Thymus (tissue), 11 donors: Measurements from ENCODE around the gene RERG. TPM values are rescaled to one million over a fixed set of nuclear protein-coding genes. Genes with fewer than 3 reads are reported as not detected.

Source experiments
- DNase-seq, 9 donors: peaks; one replicate each; pipeline ENCODE4 v3.0.0-alpha.2; 2013; ENCODE audit warnings: low spot score in 9 of 9, low read depth in 6 of 9, missing footprints in 1 of 9
- H3K27ac ChIP-seq, 2 donors: one replicate each; pipeline ENCODE4 v1.5.1; 2013; ENCODE audit warnings: control low read depth in 1 of 2, low read depth in 1 of 2, low read length in 1 of 2, mild to moderate bottlenecking in 1 of 2, moderate library complexity in 1 of 2
- H3K27me3 ChIP-seq, 2 donors: one replicate each; pipeline ENCODE4 v1.5.1; 2013; ENCODE audit warnings: low read length in 1 of 2; ENCODE audit not compliant: control insufficient read depth in 2 of 2, insufficient read depth in 1 of 2
- H3K36me3 ChIP-seq, 2 donors: one replicate each; pipeline ENCODE4 v1.5.1; 2013; ENCODE audit warnings: low read length in 1 of 2, mild to moderate bottlenecking in 1 of 2, moderate library complexity in 1 of 2; ENCODE audit not compliant: control insufficient read depth in 2 of 2, insufficient read depth in 2 of 2
- H3K4me1 ChIP-seq, 2 donors: one replicate each; pipeline ENCODE4 v1.5.1; 2013; ENCODE audit warnings: low read length in 2 of 2; ENCODE audit not compliant: control insufficient read depth in 2 of 2, insufficient read depth in 2 of 2
- H3K4me3 ChIP-seq, 2 donors: one replicate each; pipeline ENCODE4 v1.5.1; 2013; ENCODE audit warnings: low read length in 2 of 2, control low read depth in 1 of 2, mild to moderate bottlenecking in 1 of 2
- H3K9me3 ChIP-seq, 2 donors: one replicate each; pipeline ENCODE4 v1.5.1; 2013; ENCODE audit warnings: low read length in 1 of 2, mild to moderate bottlenecking in 1 of 2; ENCODE audit not compliant: control insufficient read depth in 2 of 2, insufficient read depth in 1 of 2
- WGBS: extraction: QIAGEN DNeasy Blood & Tissue Kit; methylation state at CpG from one replicate; pipeline ENCODE4 v1.1.7; 2013; 5-methylcytosine and 5-hydroxymethylcytosine counted together
- polyA plus RNA-seq: library from polyadenylated mRNA; stranded (reverse); fragments of 200-250 nt; gene quantifications from one replicate; pipeline ENCODE4 v1.2.3, GENCODE V29; 2013
- total RNA-seq: library from RNA; stranded (reverse); fragments of 120-200 nt; gene quantifications from one replicate; pipeline ENCODE4 v1.2.4, GENCODE V29; 2013
- donor health status: healthy.

RERG gene
- total and polyA plus RNA-seq, 2 donors = 1.4 to 3.1 TPM

DNA sequence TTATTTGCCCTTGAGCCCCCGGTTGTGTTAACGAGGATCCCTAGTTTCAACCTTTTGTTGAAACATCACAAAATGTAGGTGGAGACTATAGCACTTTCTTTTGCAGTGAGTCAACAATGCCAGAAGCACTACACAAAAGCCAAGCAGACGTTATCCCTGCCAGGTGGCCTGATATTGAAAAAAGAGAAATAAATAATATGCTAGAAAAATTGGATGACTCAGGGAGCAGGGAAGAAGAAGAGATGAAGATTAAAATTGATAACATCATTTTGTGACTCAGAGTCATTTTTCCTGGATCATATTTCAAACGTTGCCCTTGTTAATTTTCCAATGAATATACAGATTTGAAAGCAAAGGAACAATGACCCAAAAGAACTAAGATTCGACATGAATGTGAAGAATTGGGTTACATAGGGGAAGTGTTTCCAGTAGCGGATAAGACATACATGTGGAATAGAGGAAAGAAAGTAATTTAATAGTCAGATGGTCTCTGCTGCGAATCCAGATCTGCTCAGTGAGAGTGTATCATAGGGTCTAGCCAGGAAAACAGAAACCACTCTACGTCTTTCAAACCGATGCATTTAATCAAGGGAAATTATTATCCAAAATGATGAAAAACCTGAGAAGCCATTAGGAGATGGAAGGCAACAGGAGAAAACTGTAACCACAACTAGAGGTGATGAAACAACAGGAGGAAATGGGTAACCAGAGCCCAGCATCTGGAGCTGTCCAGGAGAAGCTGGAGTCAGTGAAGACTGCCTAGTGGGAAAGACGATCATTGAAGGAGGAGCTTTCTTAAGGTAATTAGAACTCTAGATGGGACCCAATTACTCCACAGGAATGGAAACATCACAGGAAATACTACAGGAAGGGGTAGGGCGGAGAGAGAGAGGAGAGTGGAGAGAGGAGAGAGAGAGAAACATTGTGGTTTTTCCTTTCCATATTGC lies 57.9 kb downstream of the RERG start:
- Histone ChIP-seq H3K4me1 (no peaks in the 10 kb centered on the region), H3K27me3 (no peaks in the 10 kb centered on the region), H3K4me3 (no peak overlapping the region), H3K27ac (no peak overlapping the region), H3K9me3 (no peaks in the 10 kb centered on the region), H3K36me3 (no peaks in the 10 kb centered on the region)
- DNase-seq = no peak
- WGBS = 85% methylated on average over 11 of the region's 11 CpGs

DNA sequence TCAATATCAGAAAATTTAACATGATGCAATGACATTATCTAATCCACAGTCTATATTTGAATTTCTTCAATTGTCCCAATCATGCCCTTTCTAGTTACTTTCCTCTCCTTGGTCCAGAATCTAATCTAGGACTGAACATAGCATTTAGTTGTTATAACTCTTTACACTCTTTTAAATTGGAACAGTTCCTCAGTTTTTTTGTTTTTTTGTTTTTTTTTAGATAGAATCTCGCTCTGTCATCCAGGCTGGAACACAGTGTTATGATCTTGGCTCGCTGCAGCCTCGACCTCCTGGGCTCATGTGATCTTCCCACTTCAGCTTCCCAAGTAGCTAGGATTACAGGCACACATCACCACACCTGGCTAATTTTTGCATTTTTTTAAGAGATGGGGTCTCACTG lies 63.1 kb downstream of the RERG start:
- Histone ChIP-seq H3K27ac (no peak overlapping the region), H3K9me3 (no peaks in the 10 kb centered on the region), H3K4me3 (no peak overlapping the region), H3K27me3 (no peaks in the 10 kb centered on the region), H3K4me1 (no peaks in the 10 kb centered on the region), H3K36me3 (no peaks in the 10 kb centered on the region)
- 91% methylated on average over 3 of the region's 3 CpGs for WGBS
- DNase-seq = no peak

DNA sequence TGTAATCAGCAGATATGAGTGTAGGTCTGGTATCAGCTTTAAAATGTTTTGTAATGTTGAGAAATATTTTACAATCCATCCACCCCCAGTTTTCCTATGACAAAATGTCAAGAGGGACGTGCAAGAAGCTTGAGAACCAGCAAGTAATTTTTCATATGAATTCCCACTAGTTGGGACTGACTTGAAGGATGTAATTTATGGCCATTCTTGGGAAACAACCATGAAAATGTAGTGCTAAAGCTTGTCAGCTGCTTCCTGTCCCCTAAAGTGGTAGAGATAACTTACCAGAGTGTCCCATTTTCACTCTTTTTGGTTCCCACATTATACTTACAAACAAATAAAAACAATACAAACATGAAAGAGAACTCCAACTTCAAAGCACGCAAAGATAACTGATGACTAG lies 63.9 kb downstream of the RERG start:
- H3K27ac ChIP-seq = no peak overlapping the region
- H3K4me3 ChIP-seq = no peak overlapping the region
- no peaks in the 10 kb centered on the region for H3K36me3 ChIP-seq
- no peaks in the 10 kb centered on the region for H3K9me3 ChIP-seq
- no peak for DNase-seq
- H3K4me1 ChIP-seq = no peaks in the 10 kb centered on the region
- no peaks in the 10 kb centered on the region for H3K27me3 ChIP-seq
- 66% methylated on average over 2 of the region's 2 CpGs for WGBS

DNA sequence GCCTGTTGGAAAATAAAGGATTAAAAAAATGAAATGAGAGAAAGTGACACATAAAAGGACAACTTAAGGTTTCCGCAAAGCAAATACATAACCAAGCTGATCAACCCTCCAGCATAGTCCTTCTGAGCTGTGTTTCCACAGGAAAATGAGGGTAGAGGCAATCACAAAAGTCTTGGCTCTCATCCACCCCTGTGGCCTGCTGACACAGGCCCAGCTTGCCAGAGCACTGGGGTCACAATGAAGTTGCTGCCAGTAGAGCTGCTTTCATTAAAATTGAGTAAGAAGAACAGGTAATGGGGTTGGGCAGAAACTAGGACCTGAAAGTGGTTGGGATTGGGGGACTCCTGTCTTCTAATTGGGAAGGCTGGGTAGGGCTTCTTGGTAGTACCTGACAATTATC lies 65.9 kb downstream of the RERG start:
- Histone ChIP-seq H3K4me3 (no peak overlapping the region), H3K27me3 (no peaks in the 10 kb centered on the region), H3K27ac (no peak overlapping the region), H3K4me1 (no peaks in the 10 kb centered on the region), H3K36me3 (no peaks in the 10 kb centered on the region), H3K9me3 (no peaks in the 10 kb centered on the region)
- DNase-seq = no peak
- 59% methylated on average over 1 of the region's 1 CpG for WGBS

DNA sequence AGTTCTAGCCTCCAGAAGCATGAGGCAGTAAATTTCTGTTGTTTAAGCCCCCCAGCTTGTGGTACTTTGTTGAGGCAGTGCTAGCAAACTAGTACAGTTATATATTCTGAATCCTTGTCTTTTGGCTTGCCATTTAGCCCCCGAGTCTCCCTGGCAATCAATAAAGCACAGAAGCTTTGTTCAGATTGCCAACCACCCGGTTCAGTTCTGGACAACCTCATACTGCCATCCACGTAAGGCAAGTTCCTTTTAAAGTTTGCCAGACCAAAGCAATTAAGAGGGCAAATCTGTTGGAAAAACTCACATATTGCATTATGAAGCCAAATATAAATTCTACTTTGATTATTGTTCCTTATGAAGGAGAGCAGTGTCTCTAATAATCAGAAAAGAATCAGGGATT lies 67.1 kb downstream of the RERG start:
- Histone ChIP-seq H3K4me1 (no peaks in the 10 kb centered on the region), H3K27me3 (no peaks in the 10 kb centered on the region), H3K4me3 (no peak overlapping the region), H3K9me3 (no peaks in the 10 kb centered on the region), H3K27ac (no peak overlapping the region), H3K36me3 (no peaks in the 10 kb centered on the region)
- no peak for DNase-seq
- WGBS = 95% methylated on average over 3 of the region's 3 CpGs

DNA sequence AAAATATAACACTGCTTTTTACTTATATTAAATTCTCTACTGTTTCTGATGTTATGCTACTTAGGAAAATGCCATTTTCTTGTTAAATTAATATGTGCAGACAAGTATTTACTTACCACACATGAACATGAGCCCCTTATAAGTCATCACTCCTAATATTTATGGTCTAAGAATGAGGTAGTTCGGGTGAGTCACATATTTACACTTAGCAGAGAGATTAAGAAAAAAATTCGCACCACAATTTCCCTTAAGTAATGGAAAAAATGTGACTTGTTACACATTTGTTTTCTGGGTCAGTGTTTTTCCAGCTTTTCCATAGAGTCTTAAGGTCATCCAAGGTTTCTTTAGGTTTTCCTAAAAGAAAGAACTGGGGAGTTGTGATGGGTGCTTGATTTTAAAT lies 68.3 kb downstream of the RERG start:
- Histone ChIP-seq H3K4me3 (no peak overlapping the region), H3K27ac (no peak overlapping the region), H3K9me3 (no peaks in the 10 kb centered on the region), H3K36me3 (no peaks in the 10 kb centered on the region), H3K27me3 (no peaks in the 10 kb centered on the region), H3K4me1 (no peaks in the 10 kb centered on the region)
- DNase-seq = no peak
- 82% methylated on average over 2 of the region's 2 CpGs for WGBS

DNA sequence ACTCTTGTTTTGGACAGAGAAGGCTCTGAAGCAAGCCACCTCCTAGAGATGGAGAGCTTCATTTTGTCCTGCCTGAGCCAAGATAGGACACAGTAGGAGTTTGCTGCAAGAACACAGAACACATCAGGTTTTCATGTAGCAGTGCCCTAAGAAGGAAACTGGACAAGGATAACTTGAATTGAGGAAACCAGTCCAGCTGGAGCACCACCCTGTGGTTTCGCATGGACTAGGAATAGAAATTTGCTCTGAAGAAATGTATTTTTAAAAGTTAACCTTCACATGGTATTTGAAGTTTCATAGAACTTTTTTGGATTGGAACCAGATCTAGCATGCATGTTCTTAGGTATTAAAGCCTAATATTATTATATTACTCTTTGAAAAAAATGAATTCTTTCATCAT lies 68.8 kb downstream of the RERG start:
- DNase-seq = no peak
- 97% methylated on average over 1 of the region's 1 CpG for WGBS
- H3K27ac ChIP-seq = no peak overlapping the region

DNA sequence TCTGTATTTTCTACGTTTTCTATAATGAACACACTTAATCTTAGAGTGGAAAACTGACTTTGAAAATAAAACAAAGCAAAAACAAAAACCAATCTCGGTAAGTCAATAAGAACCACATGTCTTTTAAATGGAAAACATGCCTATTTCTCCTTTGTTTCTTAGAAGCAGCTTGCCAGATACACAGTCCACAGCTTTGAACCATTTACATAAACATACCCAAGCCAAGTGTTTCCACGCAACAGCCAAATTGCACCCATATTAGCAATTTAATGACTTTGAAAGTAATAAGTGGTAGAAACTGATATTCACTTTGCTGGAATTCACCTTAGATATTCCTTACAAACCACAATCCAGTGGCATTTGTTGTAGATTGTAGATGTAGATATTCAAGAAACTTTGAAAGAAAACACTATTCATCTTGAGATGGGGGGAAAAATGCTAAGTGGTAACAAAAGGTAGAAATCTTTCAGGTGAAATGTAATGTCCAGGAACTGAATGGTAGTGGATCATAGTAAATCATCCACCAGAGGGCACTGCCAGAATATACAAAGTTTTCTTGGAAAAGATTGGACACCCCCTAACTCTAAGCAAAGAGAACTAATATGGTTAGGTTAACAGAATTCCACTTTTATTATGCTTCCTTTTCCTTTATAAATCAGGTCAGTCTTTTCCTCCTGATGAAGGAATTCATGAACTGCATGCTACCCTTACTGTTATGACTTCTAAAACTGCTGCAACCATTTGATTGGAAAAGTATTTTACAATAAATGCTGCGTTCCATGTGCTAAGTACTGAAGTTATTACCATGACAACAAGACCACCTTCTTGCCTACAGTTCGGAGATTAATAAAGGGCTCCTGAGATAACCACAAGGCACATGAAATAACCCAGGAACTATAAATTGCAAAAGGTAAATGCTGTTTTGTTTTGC lies 69.8 kb downstream of the RERG start:
- Histone ChIP-seq H3K4me1 (no peaks in the 10 kb centered on the region), H3K27ac (no peak overlapping the region), H3K27me3 (no peaks in the 10 kb centered on the region), H3K9me3 (no peaks in the 10 kb centered on the region), H3K36me3 (no peaks in the 10 kb centered on the region), H3K4me3 (no peak overlapping the region)
- no peak for DNase-seq
- WGBS = 88% methylated on average over 5 of the region's 5 CpGs

More for the DNA sequence above, 68.8 kb downstream of the RERG start:
- Histone ChIP-seq H3K4me3 (no peak overlapping the region), H3K36me3 (no peaks in the 10 kb centered on the region), H3K9me3 (no peaks in the 10 kb centered on the region), H3K4me1 (no peaks in the 10 kb centered on the region), H3K27me3 (no peaks in the 10 kb centered on the region)

DNA sequence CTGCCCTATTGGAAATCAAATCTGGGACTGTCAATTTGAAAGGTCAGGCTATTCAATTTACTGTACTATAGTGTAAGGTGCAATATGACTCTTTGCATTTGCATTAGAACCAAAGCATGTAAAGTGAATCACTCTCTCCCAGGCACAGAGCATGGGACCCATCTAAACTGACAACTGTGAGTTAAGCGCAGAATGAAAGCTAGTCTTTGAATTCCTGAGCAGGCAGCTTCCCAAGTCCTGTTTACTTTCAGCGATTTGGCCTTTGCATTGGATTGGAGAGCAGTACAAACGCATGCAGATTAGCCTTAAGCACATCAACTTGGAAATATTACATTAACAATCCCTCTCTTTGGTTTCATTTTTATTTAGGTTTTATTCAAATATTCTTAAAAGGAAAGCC lies 74.6 kb downstream of the RERG start:
- Histone ChIP-seq H3K9me3 (no peaks in the 10 kb centered on the region), H3K36me3 (no peaks in the 10 kb centered on the region), H3K4me1 (no peaks in the 10 kb centered on the region), H3K4me3 (no peak overlapping the region), H3K27me3 (no peaks in the 10 kb centered on the region), H3K27ac (no peak overlapping the region)
- DNase-seq = no peak
- 96% methylated on average over 3 of the region's 3 CpGs for WGBS
